ENCODE data around the gene MBTD1. TPM values are rescaled to one million over a fixed set of nuclear protein-coding genes. Genes with fewer than 3 reads are reported as not detected.
"Not testable (repeated sequence)": the region's sequence is repeated elsewhere in the genome, so short reads cannot be mapped to it uniquely, and the experiment has no call there.

MBTD1 gene
- total RNA-seq: 10 to 100 TPM; 12.0 to 13.6 TPM

GRCh38 chr17:51259564-51260236 lies at the start of gene MBTD1:
Gene MBTD1, minus strand, starts transcription at chr17:51260049. Its CDS starts 34,888 bp downstream, at chr17:51225161.
- Mint-ChIP-seq H3K27ac (peak within 1 kb of the TSS; percentile 88), H3K4me3 (peak within 1 kb of the TSS; percentile 86 to 96), H3K27me3 (ENCODE audit: low read depth) (no peaks in the 10 kb centered on the region), H3K9me3 (no peaks in the 10 kb centered on the region), H3K36me3 (ENCODE audit: insufficient read depth in 2 of 2) (peaks cover 7 to 9% of the 10 kb centered on the region in 2 donors), H3K4me1 (ENCODE audit: low read depth) (peaks cover 69% of the 10 kb centered on the region)
- ATAC-seq (replicated peaks in 1 of 2) (peak; percentile 91), DNase-seq (peak; percentile 95 to 98)

GRCh38 chr17:51305182-51305581 lies 45.3 kb upstream of the MBTD1 start:
- ATAC-seq (replicated peaks in 1 of 2): no peak
- H3K4me3 Mint-ChIP-seq: no peak overlapping the region
- H3K9me3 Mint-ChIP-seq: peaks cover 8 to 15% of the 10 kb centered on the region in 2 donors
- no peaks in the 10 kb centered on the region for H3K4me1 Mint-ChIP-seq (ENCODE audit: low read depth)
- H3K27ac Mint-ChIP-seq: no peak overlapping the region
- H3K27me3 Mint-ChIP-seq (ENCODE audit: low read depth): peaks cover 15% of the 10 kb centered on the region
- H3K36me3 Mint-ChIP-seq (ENCODE audit: insufficient read depth in 2 of 2): peaks cover 4 to 11% of the 10 kb centered on the region in 2 donors
- no peak for DNase-seq

GRCh38 chr17:51299859-51300258 lies 40.0 kb upstream of the MBTD1 start:
- Mint-ChIP-seq H3K27me3 (ENCODE audit: low read depth) (no peaks in the 10 kb centered on the region), H3K9me3 (no peaks in the 10 kb centered on the region), H3K4me1 (ENCODE audit: low read depth) (no peaks in the 10 kb centered on the region), H3K36me3 (ENCODE audit: insufficient read depth in 2 of 2) (peaks cover 1 to 6% of the 10 kb centered on the region in 2 donors), H3K4me3 (no peak overlapping the region), H3K27ac (no peak overlapping the region)
- no peak for DNase-seq
- ATAC-seq (replicated peaks in 1 of 2): no peak

- no peak overlapping the region for H3K27ac Mint-ChIP-seq
- ATAC-seq (replicated peaks in 1 of 2) (no peak), DNase-seq (no peak)
- H3K4me3 Mint-ChIP-seq: no peak overlapping the region
- H3K4me1 Mint-ChIP-seq (ENCODE audit: low read depth): no peaks in the 10 kb centered on the region
- no peaks in the 10 kb centered on the region for H3K9me3 Mint-ChIP-seq
- peaks cover 5 to 7% of the 10 kb centered on the region in 2 donors for H3K36me3 Mint-ChIP-seq (ENCODE audit: insufficient read depth in 2 of 2)
- H3K27me3 Mint-ChIP-seq (ENCODE audit: low read depth): no peaks in the 10 kb centered on the region
Observed at GRCh38 chr17:51298508-51299371, 38.9 kb upstream of the MBTD1 start.

- not testable (repeated sequence) for ATAC-seq (replicated peaks in 1 of 2); H3K4me3 Mint-ChIP-seq; H3K9me3 Mint-ChIP-seq; H3K27me3 Mint-ChIP-seq (ENCODE audit: low read depth); H3K4me1 Mint-ChIP-seq (ENCODE audit: low read depth); DNase-seq; H3K27ac Mint-ChIP-seq
- peaks cover 4 to 31% of the 10 kb centered on the region in 2 donors for H3K36me3 Mint-ChIP-seq (ENCODE audit: insufficient read depth in 2 of 2)
Observed at GRCh38 chr17:51294338-51294737, 34.5 kb upstream of the MBTD1 start.

- no peak for ATAC-seq (replicated peaks in 1 of 2)
- peaks cover 8% of the 10 kb centered on the region for H3K4me1 Mint-ChIP-seq (ENCODE audit: low read depth)
- H3K4me3 Mint-ChIP-seq: no peak overlapping the region
- no peak for DNase-seq
- H3K36me3 Mint-ChIP-seq (ENCODE audit: insufficient read depth in 2 of 2): peaks cover 8 to 35% of the 10 kb centered on the region in 2 donors
- H3K9me3 Mint-ChIP-seq: no peaks in the 10 kb centered on the region
- H3K27me3 Mint-ChIP-seq (ENCODE audit: low read depth): no peaks in the 10 kb centered on the region
- peak overlapping the region; percentile 72 for H3K27ac Mint-ChIP-seq
Observed at GRCh38 chr17:51289696-51290111, 29.9 kb upstream of the MBTD1 start.

- Mint-ChIP-seq H3K4me3 (no peak overlapping the region), H3K36me3 (ENCODE audit: insufficient read depth in 2 of 2) (peaks cover 5 to 24% of the 10 kb centered on the region in 2 donors), H3K27ac (no peak overlapping the region), H3K9me3 (no peaks in the 10 kb centered on the region), H3K27me3 (ENCODE audit: low read depth) (no peaks in the 10 kb centered on the region), H3K4me1 (ENCODE audit: low read depth) (peaks cover 8% of the 10 kb centered on the region)
- no peak for DNase-seq
- no peak for ATAC-seq (replicated peaks in 1 of 2)
Observed at GRCh38 chr17:51287412-51287811, 27.6 kb upstream of the MBTD1 start.

- DNase-seq: no peak
- Mint-ChIP-seq H3K27me3 (ENCODE audit: low read depth) (no peaks in the 10 kb centered on the region), H3K4me1 (ENCODE audit: low read depth) (peaks cover 9% of the 10 kb centered on the region), H3K4me3 (no peak overlapping the region), H3K9me3 (no peaks in the 10 kb centered on the region), H3K27ac (peak overlapping the region; percentile 23), H3K36me3 (ENCODE audit: insufficient read depth in 2 of 2) (peaks cover 10 to 35% of the 10 kb centered on the region in 2 donors)
- ATAC-seq (replicated peaks in 1 of 2): peak; percentile 91 to 99
Observed at GRCh38 chr17:51279183-51279582, 19.3 kb upstream of the MBTD1 start.

GRCh38 chr17:51275381-51275780 lies 15.5 kb upstream of the MBTD1 start:
- DNase-seq (no peak), ATAC-seq (replicated peaks in 1 of 2) (peak in 1 of 2 donors; percentile 25)
- Mint-ChIP-seq H3K4me1 (ENCODE audit: low read depth) (peaks cover 19% of the 10 kb centered on the region), H3K9me3 (no peaks in the 10 kb centered on the region), H3K27ac (no peak overlapping the region), H3K27me3 (ENCODE audit: low read depth) (no peaks in the 10 kb centered on the region), H3K4me3 (no peak overlapping the region), H3K36me3 (ENCODE audit: insufficient read depth in 2 of 2) (peaks cover 14 to 43% of the 10 kb centered on the region in 2 donors)

- Mint-ChIP-seq H3K36me3 (ENCODE audit: insufficient read depth in 2 of 2) (peaks cover 7 to 40% of the 10 kb centered on the region in 2 donors), H3K4me1 (ENCODE audit: low read depth) (peaks cover 15% of the 10 kb centered on the region), H3K27me3 (ENCODE audit: low read depth) (no peaks in the 10 kb centered on the region), H3K27ac (peak overlapping the region; percentile 3), H3K9me3 (no peaks in the 10 kb centered on the region), H3K4me3 (no peak overlapping the region)
- ATAC-seq (replicated peaks in 1 of 2) (no peak), DNase-seq (no peak)
Observed at GRCh38 chr17:51272812-51273211, 13.0 kb upstream of the MBTD1 start.

GRCh38 chr17:51270636-51271035 lies 10.8 kb upstream of the MBTD1 start:
- no peak overlapping the region for H3K27ac Mint-ChIP-seq
- no peaks in the 10 kb centered on the region for H3K27me3 Mint-ChIP-seq (ENCODE audit: low read depth)
- H3K9me3 Mint-ChIP-seq: no peaks in the 10 kb centered on the region
- DNase-seq: no peak
- no peak overlapping the region for H3K4me3 Mint-ChIP-seq
- no peak for ATAC-seq (replicated peaks in 1 of 2)
- peaks cover 8 to 41% of the 10 kb centered on the region in 2 donors for H3K36me3 Mint-ChIP-seq (ENCODE audit: insufficient read depth in 2 of 2)
- H3K4me1 Mint-ChIP-seq (ENCODE audit: low read depth): peaks cover 23% of the 10 kb centered on the region

- ATAC-seq (replicated peaks in 1 of 2) (no peak), DNase-seq (no peak)
- Mint-ChIP-seq H3K27me3 (ENCODE audit: low read depth) (no peaks in the 10 kb centered on the region), H3K4me1 (ENCODE audit: low read depth) (peaks cover 27% of the 10 kb centered on the region), H3K27ac (no peak overlapping the region), H3K9me3 (no peaks in the 10 kb centered on the region), H3K36me3 (ENCODE audit: insufficient read depth in 2 of 2) (peaks cover 8 to 41% of the 10 kb centered on the region in 2 donors), H3K4me3 (no peak overlapping the region)
Observed at GRCh38 chr17:51269991-51270390, 10.1 kb upstream of the MBTD1 start.

GRCh38 chr17:51264466-51264865 lies 4.6 kb upstream of the MBTD1 start:
- H3K27ac Mint-ChIP-seq: peak overlapping the region; percentile 45
- ATAC-seq (replicated peaks in 1 of 2); DNase-seq; H3K9me3 Mint-ChIP-seq; H3K27me3 Mint-ChIP-seq (ENCODE audit: low read depth): not testable (repeated sequence)
- peaks cover 11 to 30% of the 10 kb centered on the region in 2 donors for H3K36me3 Mint-ChIP-seq (ENCODE audit: insufficient read depth in 2 of 2)
- H3K4me1 Mint-ChIP-seq (ENCODE audit: low read depth): peaks cover 49% of the 10 kb centered on the region
- H3K4me3 Mint-ChIP-seq: peak overlapping the region in 1 of 2 donors; percentile 39
